HG02763 (cell line): ENCODE results near the gene ATP8B2.
"Not testable (repeated sequence)": the region's sequence is repeated elsewhere in the genome, so short reads cannot be mapped to it uniquely, and the experiment has no call there.

Experiments used
- ATAC-seq: cut with Tn5 transposase; IDR thresholded peaks from one replicate; pipeline ENCODE4 v1.9.1; 2021; ENCODE audit warnings: mild to moderate bottlenecking, moderate library complexity; ENCODE audit not compliant: unreplicated experiment

The ATP8B2 gene

GRCh38 chr1:154324669-154325582, at the start of gene ATP8B2:
Gene ATP8B2 (plus strand): TSS chr1:154325525. CDS start chr1:154328142, 2,617 bp downstream.
- no peak for ATAC-seq

GRCh38 chr1:154276797-154277196, 48.5 kb upstream of the ATP8B2 start:
- ATAC-seq: no peak

GRCh38 chr1:154287591-154287990, 37.7 kb upstream of the ATP8B2 start:
- not testable (repeated sequence) for ATAC-seq

- ATAC-seq: no peak
Measured at GRCh38 chr1:154288661-154289060, 36.7 kb upstream of the ATP8B2 start.

- ATAC-seq: no peak
Measured at GRCh38 chr1:154290921-154291320, 34.4 kb upstream of the ATP8B2 start.

- no peak for ATAC-seq
Measured at GRCh38 chr1:154295408-154296235, 29.7 kb upstream of the ATP8B2 start.

- no peak for ATAC-seq
Measured at GRCh38 chr1:154301582-154301981, 23.7 kb upstream of the ATP8B2 start.

- no peak for ATAC-seq
Measured at GRCh38 chr1:154304664-154305337, 20.5 kb upstream of the ATP8B2 start.

- ATAC-seq: no peak
Measured at GRCh38 chr1:154306151-154306550, 19.2 kb upstream of the ATP8B2 start.

GRCh38 chr1:154307670-154308270, 17.6 kb upstream of the ATP8B2 start:
- not testable (repeated sequence) for ATAC-seq

- ATAC-seq: not testable (repeated sequence)
Measured at GRCh38 chr1:154309136-154309535, 16.2 kb upstream of the ATP8B2 start.

- not testable (repeated sequence) for ATAC-seq
Measured at GRCh38 chr1:154312229-154313065, 12.9 kb upstream of the ATP8B2 start.

- ATAC-seq: no peak
Measured at GRCh38 chr1:154313066-154313356, 12.3 kb upstream of the ATP8B2 start.

- ATAC-seq: not testable (repeated sequence)
Measured at GRCh38 chr1:154314226-154314625, 11.1 kb upstream of the ATP8B2 start.

- no peak for ATAC-seq
Measured at GRCh38 chr1:154316704-154317103, 8.6 kb upstream of the ATP8B2 start.

- ATAC-seq: no peak
Measured at GRCh38 chr1:154318386-154318785, 6.9 kb upstream of the ATP8B2 start.

- ATAC-seq: no peak
Measured at GRCh38 chr1:154320882-154321608, 4.3 kb upstream of the ATP8B2 start, which contains the start of gene AQP10. Gene AQP10 (plus strand): TSS chr1:154321093. CDS start chr1:154321156, 63 bp downstream.

GRCh38 chr1:154321609-154321934, 3.8 kb upstream of the ATP8B2 start:
- ATAC-seq: not testable (repeated sequence)

- ATAC-seq: no peak
Measured at GRCh38 chr1:154323493-154323892, 1.8 kb upstream of the ATP8B2 start.
